Activated CD4-positive, CD25-positive, alpha-beta regulatory T cell treated with anti-CD3 and anti-CD28 coated beads, Interleukin-2, amount 50 U/mL, for 24 hours (primary cell): ENCODE data around the gene MYOM1.

Source experiments
- ATAC-seq, 2 donors: fragments of 150-1000 bp; cut with Tn5 transposase; one replicate each; pipeline ENCODE4 v1.10.0; 2021; ENCODE audit warnings: mild to moderate bottlenecking in 1 of 2, moderate library complexity in 1 of 2

MYOM1 gene

GRCh38 chr18:3150274-3150673 lies 69.5 kb downstream of the MYOM1 start:
- no peak for ATAC-seq

- ATAC-seq = no peak
Observed at GRCh38 chr18:3148930-3149535, 70.7 kb downstream of the MYOM1 start.

GRCh38 chr18:3147935-3148554 lies 71.7 kb downstream of the MYOM1 start:
- no peak for ATAC-seq

DNA sequence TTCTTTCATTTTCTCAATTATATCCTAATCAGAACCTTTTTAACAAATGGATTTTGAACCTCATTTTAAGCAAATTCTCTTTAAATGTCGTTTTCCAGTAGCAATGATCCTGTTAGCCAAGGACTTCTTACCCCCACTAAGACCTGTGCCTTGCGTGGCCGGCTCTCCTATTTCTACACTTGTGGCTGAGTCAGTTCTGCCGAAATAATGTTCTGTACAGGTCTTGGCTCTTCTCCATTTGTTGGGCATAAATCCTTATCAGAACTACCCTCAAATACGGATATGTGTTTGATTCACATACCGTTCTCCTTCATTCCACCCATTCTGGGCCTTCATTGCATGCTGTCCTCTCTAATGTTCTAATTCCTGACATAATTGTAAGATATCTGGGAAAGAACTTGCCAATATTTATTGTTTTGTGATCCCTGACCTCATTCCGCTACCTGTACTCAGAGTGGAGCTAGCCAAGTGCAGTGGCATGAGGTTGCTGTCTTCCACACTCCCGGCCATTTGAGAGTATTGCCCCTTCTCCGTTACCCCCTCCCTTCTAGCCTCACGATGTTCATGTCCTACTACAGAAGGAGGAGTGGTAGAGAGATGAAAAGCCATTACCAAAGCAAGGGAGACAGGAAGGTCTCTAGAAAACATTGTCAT lies 78.7 kb downstream of the MYOM1 start:
- ATAC-seq = no peak

GRCh38 chr18:3140342-3140741 lies 79.4 kb downstream of the MYOM1 start:
- no peak for ATAC-seq

GRCh38 chr18:3139406-3139805 lies 80.4 kb downstream of the MYOM1 start:
- no peak for ATAC-seq

- no peak for ATAC-seq
Observed at GRCh38 chr18:3138274-3138975, 81.3 kb downstream of the MYOM1 start.

GRCh38 chr18:3135536-3135935 lies 84.2 kb downstream of the MYOM1 start:
- ATAC-seq = no peak

GRCh38 chr18:3132700-3133099 lies 87.1 kb downstream of the MYOM1 start:
- ATAC-seq = no peak

DNA sequence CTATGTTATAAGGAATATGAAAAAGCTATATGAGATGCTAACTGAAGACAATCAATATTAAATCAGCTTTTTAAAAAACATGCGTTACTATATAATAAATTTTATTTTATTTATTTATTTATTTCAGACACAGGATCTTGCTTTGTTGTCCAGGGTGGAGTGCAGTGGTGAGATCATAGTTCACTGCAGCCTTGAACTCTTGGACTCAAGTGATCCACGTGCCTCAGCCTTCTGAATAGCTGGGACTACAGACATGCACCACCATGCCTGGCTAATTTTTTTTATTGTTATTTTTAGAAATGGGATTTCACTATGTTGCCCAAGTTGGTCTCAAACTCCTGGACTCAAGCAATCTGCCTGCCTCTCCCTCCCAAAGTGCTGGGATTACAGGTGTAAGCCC lies 89.4 kb downstream of the MYOM1 start:
- no peak for ATAC-seq

GRCh38 chr18:3129053-3129864 lies 90.5 kb downstream of the MYOM1 start:
- peak; percentile 78 to 90 for ATAC-seq

DNA sequence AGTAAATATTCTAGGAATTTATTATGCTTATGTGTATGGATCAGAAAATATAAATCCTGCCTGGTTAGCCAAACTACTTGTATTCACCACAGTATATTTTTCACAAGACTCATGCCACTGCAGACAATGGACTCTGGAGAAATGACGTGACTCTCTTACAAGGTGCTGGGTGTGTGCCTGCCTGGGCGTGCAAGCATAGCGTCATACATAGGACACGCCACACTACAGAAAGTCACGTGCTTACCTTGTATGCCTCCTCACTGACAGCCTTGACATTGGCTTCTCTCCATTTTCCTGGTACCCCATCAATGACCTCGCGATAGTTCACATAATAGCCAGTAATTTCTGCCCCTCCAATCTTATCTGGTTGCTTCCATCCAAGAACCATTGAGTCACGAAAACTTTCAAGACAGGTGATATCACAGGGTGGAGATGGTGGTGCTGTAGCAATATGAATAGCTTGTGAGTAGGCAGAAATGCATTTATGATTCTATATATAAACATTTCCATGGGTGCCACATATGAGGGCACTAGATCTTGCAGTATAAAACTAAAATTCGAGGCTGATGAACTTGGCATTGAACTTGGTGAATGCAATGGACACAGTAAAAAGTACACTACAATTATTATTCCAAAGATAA lies 93.2 kb downstream of the MYOM1 start:
- no peak for ATAC-seq

- no peak for ATAC-seq
Observed at GRCh38 chr18:3124822-3125221, 94.9 kb downstream of the MYOM1 start.

GRCh38 chr18:3122851-3123250 lies 96.9 kb downstream of the MYOM1 start:
- no peak for ATAC-seq

DNA sequence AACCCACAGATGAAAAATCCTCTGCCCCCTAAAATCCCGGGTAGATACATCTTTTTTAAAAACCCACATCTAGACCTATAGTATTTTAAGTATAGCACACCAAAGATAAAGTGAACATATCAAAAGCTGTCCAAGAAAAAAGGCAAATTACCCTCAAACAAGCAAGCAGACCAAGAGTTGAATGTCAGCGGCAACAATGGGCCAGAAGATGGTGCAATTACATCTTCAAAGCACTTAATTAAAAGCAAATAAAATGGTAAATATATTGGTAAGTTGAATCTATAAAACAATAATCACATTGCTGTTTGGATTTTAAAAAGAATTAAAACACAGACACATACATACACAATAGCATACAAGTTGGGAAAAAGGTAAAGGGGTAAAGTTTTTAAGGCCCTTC lies 98.5 kb downstream of the MYOM1 start:
- no peak for ATAC-seq

GRCh38 chr18:3120356-3120755 lies 99.4 kb downstream of the MYOM1 start:
- ATAC-seq = no peak

GRCh38 chr18:3119401-3120341 lies 100.1 kb downstream of the MYOM1 start:
- no peak for ATAC-seq

DNA sequence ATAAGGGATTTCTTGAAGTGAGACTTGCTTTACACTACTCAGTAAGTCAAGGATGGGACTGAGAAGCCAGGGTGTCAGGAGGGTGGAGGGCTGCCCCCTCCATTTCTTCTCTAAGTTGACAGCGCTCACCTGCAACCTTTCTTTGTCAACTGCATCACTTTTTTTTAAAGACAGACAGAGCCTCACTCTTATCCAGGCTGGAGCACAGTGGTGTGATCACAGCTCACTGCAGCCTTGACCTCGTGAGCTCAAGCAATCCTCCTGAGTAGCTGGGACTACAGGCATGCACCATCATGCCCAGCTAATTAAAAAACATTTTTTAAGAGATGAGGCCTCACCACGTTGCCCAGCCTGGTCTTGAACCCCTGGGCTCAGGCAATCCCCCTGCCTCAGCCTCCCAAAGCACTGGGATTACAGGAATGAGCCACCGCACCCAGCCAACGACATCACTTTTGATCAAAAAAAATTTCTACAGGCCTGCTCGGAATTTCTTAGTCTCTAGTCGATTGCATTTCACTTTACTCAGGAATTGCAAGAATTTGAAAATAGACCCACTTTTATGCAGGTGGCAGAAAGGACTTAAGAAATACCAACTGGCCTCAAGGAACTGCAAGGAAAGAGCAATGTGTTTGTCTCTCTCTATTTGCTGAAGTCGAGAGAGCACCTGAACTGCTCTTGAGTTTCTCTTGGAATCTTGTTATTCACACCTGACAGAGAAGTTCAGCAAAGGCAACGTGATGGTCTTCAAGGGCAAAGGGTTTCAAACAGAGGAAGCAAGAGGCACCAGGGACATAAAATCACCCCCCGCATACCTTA lies 101.4 kb downstream of the MYOM1 start:
- ATAC-seq = no peak

GRCh38 chr18:3117493-3118192 lies 102.1 kb downstream of the MYOM1 start:
- no peak for ATAC-seq
